ENCODE data around the gene HIGD2A. TPM values are rescaled to one million over a fixed set of nuclear protein-coding genes. Genes with fewer than 3 reads are reported as not detected.

The HIGD2A gene
- total and polyA plus RNA-seq, 2 of the 13 experiments (the other 11 are each of a cell fraction or from before 2014, with no cell fraction given) = 89.2 to 146 TPM

- TF ChIP-seq ZNF318 (CRISPR knock-in tag; IDR thresholded peaks at IDR 0.05) = no peak; the same call in 1 of the 2 replicates
- no peak for TF ChIP-seq TERF1 (CRISPR knock-in tag; IDR thresholded peaks at IDR 0.05)
- TF ChIP-seq BORCS8-MEF2B (CRISPR knock-in tag; IDR thresholded peaks at IDR 0.05) = no peak
- TF ChIP-seq PREB (CRISPR knock-in tag; IDR thresholded peaks at IDR 0.05) = no peak
- TF ChIP-seq ZNF615 (CRISPR knock-in tag; IDR thresholded peaks at IDR 0.05; ENCODE audit: borderline replicate concordance) = no peak
- TF ChIP-seq YEATS4 (CRISPR knock-in tag; IDR thresholded peaks at IDR 0.05; ENCODE audit: borderline replicate concordance) = no peak
- TF ChIP-seq ZFYVE20 (CRISPR knock-in tag; IDR thresholded peaks at IDR 0.05; ENCODE audit: borderline replicate concordance, low read depth) = no peak
- TF ChIP-seq ZFX (CRISPR knock-in tag; IDR thresholded peaks at IDR 0.05; ENCODE audit: low read depth) = no peak
- TF ChIP-seq KDM1A (CRISPR knock-in tag; IDR thresholded peaks at IDR 0.05) = no peak
- TF ChIP-seq ZSCAN20 (CRISPR knock-in tag; IDR thresholded peaks at IDR 0.05; ENCODE audit: borderline replicate concordance) = 0 out of 2 replicates have a peak, but pooled peaks have one; percentile 34
- no peak for TF ChIP-seq TOE1 (CRISPR knock-in tag; IDR thresholded peaks at IDR 0.05)
- TF ChIP-seq ATF7 (IDR thresholded peaks at IDR 0.05) = no peak
- TF ChIP-seq ATF7 (CRISPR knock-in tag; IDR thresholded peaks at IDR 0.05) = peak; percentile 74; the same call in 1 of the 2 replicates
- TF ChIP-seq ZMYM3 (CRISPR knock-in tag; IDR thresholded peaks at IDR 0.05) = no peak
- peak; percentile 75; the same call in 1 of the 2 replicates for TF ChIP-seq ZNF354B (CRISPR knock-in tag; IDR thresholded peaks at IDR 0.05)
- TF ChIP-seq ZNF574 (CRISPR knock-in tag; IDR thresholded peaks at IDR 0.05) = no peak
- no peak for TF ChIP-seq ZNF20 (CRISPR knock-in tag; IDR thresholded peaks at IDR 0.05)
These were observed 528 bp upstream of the HIGD2A start (continued) for GRCh38 chr5:176388003-176388443.

Data from HepG2 (cell line).